ENCODE measurements around the gene BAAT. TPM values are rescaled to one million over a fixed set of nuclear protein-coding genes. Genes with fewer than 3 reads are reported as not detected.

BAAT gene
- total RNA-seq, 1 experiment from 2014 or later = 0.08 TPM

GRCh38 chr9:101388507-101388993 is 3.7 kb upstream of the BAAT start:
- ATAC-seq (no peak), DNase-seq (ENCODE audit: low read depth, low spot score) (no peak)
- Histone ChIP-seq H3K9me3 (ENCODE audit: control insufficient read depth, insufficient read depth, low read depth, low read length) (peaks cover 9% of the 10 kb centered on the region; the same call in 1 of the 2 replicates), H3K36me3 (ENCODE audit: control insufficient read depth, insufficient read depth, low read length) (peaks cover 13% of the 10 kb centered on the region; the same call in 1 of the 2 replicates), H3K27me3 (ENCODE audit: control insufficient read depth, insufficient read depth, low read length) (no peaks in the 10 kb centered on the region), H3K4me1 (ENCODE audit: control insufficient read depth, insufficient read depth, low read length) (no peaks in the 10 kb centered on the region), H3K27ac (ENCODE audit: low read length) (no peak overlapping the region), H3K4me3 (ENCODE audit: low read depth in 2 of 2, low read length in 2 of 2) (no peak overlapping the region)
- CTCF ChIA-PET = interaction anchor here (0.6 kb wide), 1 partner anchor 78 kb away, joined by 5 read pairs; no protein-coding TSS in a partner anchor
- POLR2A ChIA-PET = no interaction called here
- intact Hi-C loops (cut with micrococcal nuclease; ENCODE audit: unreplicated experiment) = no loop called here
- TF ChIP-seq CTCF (IDR thresholded peaks at IDR 0.05) (no peak), TCF7L2 (IDR thresholded peaks at IDR 0.05; ENCODE audit: low read depth, low read length) (no peak), POLR2AphosphoS5 (IDR thresholded peaks at IDR 0.05; ENCODE audit: low read depth, low read length) (no peak), REST (IDR thresholded peaks at IDR 0.05; ENCODE audit: insufficient read depth in 1 of 2, low read depth in 2 of 2, low read length in 1 of 2) (no peak), SIN3A (IDR thresholded peaks at IDR 0.05; ENCODE audit: borderline replicate concordance, insufficient read depth, low read depth, low read length) (no peak)
- in situ Hi-C loops (cut with HindIII; ENCODE audit: low pct_unique_long_range_greater_than_20kb, low sequenced_read_pairs) = no loop called here
- no TSS peak for BruUV-seq (replicated peaks)

- BruUV-seq (replicated peaks) = no TSS peak
- in situ Hi-C loops (cut with HindIII; ENCODE audit: low pct_unique_long_range_greater_than_20kb, low sequenced_read_pairs) = no loop called here
- DNase-seq (ENCODE audit: low read depth, low spot score) (no peak), ATAC-seq (no peak)
- no peaks in the 10 kb centered on the region for H3K27me3 ChIP-seq (ENCODE audit: control insufficient read depth, insufficient read depth, low read length)
- ChIA-PET POLR2A (no interaction called here), CTCF (no interaction called here)
- peaks cover 13% of the 10 kb centered on the region; the same call in 1 of the 2 replicates for H3K36me3 ChIP-seq (ENCODE audit: control insufficient read depth, insufficient read depth, low read length)
- TF ChIP-seq POLR2AphosphoS5 (IDR thresholded peaks at IDR 0.05; ENCODE audit: low read depth, low read length) (no peak), CTCF (IDR thresholded peaks at IDR 0.05) (peak; percentile 43; the same call in 1 of the 2 replicates), TCF7L2 (IDR thresholded peaks at IDR 0.05; ENCODE audit: low read depth, low read length) (no peak), REST (IDR thresholded peaks at IDR 0.05; ENCODE audit: insufficient read depth in 1 of 2, low read depth in 2 of 2, low read length in 1 of 2) (no peak), SIN3A (IDR thresholded peaks at IDR 0.05; ENCODE audit: borderline replicate concordance, insufficient read depth, low read depth, low read length) (no peak)
- H3K27ac ChIP-seq (ENCODE audit: low read length) = no peak overlapping the region
- intact Hi-C loops (cut with micrococcal nuclease; ENCODE audit: unreplicated experiment) = no loop called here
- no peaks in the 10 kb centered on the region for H3K4me1 ChIP-seq (ENCODE audit: control insufficient read depth, insufficient read depth, low read length)
- no peak overlapping the region for H3K4me3 ChIP-seq (ENCODE audit: low read depth in 2 of 2, low read length in 2 of 2)
- H3K9me3 ChIP-seq (ENCODE audit: control insufficient read depth, insufficient read depth, low read depth, low read length) = peaks cover 5% of the 10 kb centered on the region; the same call in 1 of the 2 replicates
Observed at GRCh38 chr9:101387871-101388506, 3.2 kb upstream of the BAAT start.
